Testis (tissue), 2 donors: ENCODE data around the gene LCP2.

Experiments
- POLR2A ChIP-seq: fragments of 450-650 bp; IDR thresholded peaks from one replicate; pipeline ENCODE4 v1.6.1; 2017; ENCODE audit warnings: antibody characterized with exemption, mild to moderate bottlenecking, moderate library complexity
- TF ChIP-seq, protein P1 (sequence below), 3 experiments: fragments of 450-650 bp in 2 of 3; fragments of 200-600 bp in 1 of 3; sonication (generic) in 1 of 3; IDR thresholded peaks; one replicate each; pipeline ENCODE4 v1.5.1; 2016 to 2019; ENCODE audit warnings: antibody characterized with exemption in 3 of 3, mild to moderate bottlenecking in 2 of 3, moderate library complexity in 1 of 3

DNA sequence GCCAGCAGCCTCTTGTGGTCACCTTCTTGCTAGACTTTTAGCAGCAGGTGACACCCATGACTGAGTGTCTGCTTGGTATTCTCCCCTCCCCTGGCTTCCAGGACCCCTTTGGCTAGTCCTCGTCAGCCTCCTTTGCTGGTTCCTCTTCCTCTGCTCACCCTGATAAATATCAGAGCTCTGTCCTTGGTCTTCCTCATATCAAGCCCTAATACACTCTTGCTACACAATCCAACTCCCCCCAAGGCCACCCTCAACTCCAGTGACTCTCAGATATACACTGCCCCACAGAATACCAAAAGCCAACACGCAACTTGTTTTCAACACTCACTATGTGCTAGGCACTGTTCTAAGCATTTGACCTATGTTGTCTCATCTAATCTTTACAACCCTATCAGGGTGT lies 30.3 kb upstream of the LCP2 start:
- TF ChIP-seq POLR2A = no peak
- TF ChIP-seq, protein P1, sequence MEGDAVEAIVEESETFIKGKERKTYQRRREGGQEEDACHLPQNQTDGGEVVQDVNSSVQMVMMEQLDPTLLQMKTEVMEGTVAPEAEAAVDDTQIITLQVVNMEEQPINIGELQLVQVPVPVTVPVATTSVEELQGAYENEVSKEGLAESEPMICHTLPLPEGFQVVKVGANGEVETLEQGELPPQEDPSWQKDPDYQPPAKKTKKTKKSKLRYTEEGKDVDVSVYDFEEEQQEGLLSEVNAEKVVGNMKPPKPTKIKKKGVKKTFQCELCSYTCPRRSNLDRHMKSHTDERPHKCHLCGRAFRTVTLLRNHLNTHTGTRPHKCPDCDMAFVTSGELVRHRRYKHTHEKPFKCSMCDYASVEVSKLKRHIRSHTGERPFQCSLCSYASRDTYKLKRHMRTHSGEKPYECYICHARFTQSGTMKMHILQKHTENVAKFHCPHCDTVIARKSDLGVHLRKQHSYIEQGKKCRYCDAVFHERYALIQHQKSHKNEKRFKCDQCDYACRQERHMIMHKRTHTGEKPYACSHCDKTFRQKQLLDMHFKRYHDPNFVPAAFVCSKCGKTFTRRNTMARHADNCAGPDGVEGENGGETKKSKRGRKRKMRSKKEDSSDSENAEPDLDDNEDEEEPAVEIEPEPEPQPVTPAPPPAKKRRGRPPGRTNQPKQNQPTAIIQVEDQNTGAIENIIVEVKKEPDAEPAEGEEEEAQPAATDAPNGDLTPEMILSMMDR (IDR thresholded peaks at IDR 0.05) = no peak
